IMR-90 (cell line): ENCODE measurements around the gene TMEM86B. TPM values are rescaled to one million over a fixed set of nuclear protein-coding genes. Genes with fewer than 3 reads are reported as not detected.

Experiments used
- ATAC-seq: fragments of 200-7000 bp; cut with Tn5 transposase; 2 replicates; pipeline ENCODE4 v1.9.1; 2020; ENCODE audit warnings: low read depth, mild to moderate bottlenecking, moderate library complexity
- BruUV-seq: library from RNA; stranded (reverse); fragments of 400-500 nt; replicated peaks from 2 replicates; lab custom pipeline; 2021; lab: Mats Ljungman, UMichigan
- CTCF ChIA-PET: fragments of 300-600 bp; formaldehyde crosslinking; extraction: SDS; loops from one replicate; lab custom pipeline; 2021; ENCODE audit warnings: antibody characterized with exemption; lab: Yijun Ruan, JAX
- POLR2A ChIA-PET: fragments of 300-600 bp; sonication (Branson Sonifier 250); formaldehyde crosslinking; loops from one replicate; lab custom pipeline; 2022; ENCODE audit warnings: antibody characterized with exemption; ENCODE audit not compliant: unreplicated experiment; lab: Charles Lee
- DNase-seq: peaks from one replicate; pipeline ENCODE4 v3.0.0; 2013
- H2AFZ ChIP-seq: replicated peaks from 2 replicates; pipeline ENCODE3; 2013; ENCODE audit warnings: low read length, mild to moderate bottlenecking; ENCODE audit not compliant: poor library complexity
- H2AK5ac ChIP-seq: 2 replicates; pipeline ENCODE4 v1.6.1; 2013; ENCODE audit warnings: low read depth, low read length, inconsistent platforms
- H2AK9ac ChIP-seq: replicated peaks from 2 replicates; pipeline ENCODE3; 2013; ENCODE audit warnings: mild to moderate bottlenecking, low read depth, low read length, moderate library complexity; ENCODE audit not compliant: poor library complexity
- H2BK120ac ChIP-seq: 2 replicates; pipeline ENCODE4 v1.6.1; 2013; ENCODE audit warnings: low read depth, low read length, inconsistent platforms
- H2BK15ac ChIP-seq: 3 replicates; pipeline ENCODE4 v1.6.1; 2013; ENCODE audit warnings: low read depth, low read length, inconsistent platforms
- H2BK20ac ChIP-seq: 2 replicates; pipeline ENCODE4 v1.6.1; 2013; ENCODE audit warnings: low read depth, mild to moderate bottlenecking, inconsistent platforms, low read length, moderate library complexity
- H2BK5ac ChIP-seq: 2 replicates; pipeline ENCODE4 v1.6.1; 2013; ENCODE audit warnings: mild to moderate bottlenecking, low read depth, low read length, inconsistent platforms; ENCODE audit not compliant: poor library complexity, severe bottlenecking
- H3K14ac ChIP-seq: replicated peaks from 2 replicates; pipeline ENCODE4 v1.6.1; 2013; ENCODE audit warnings: low read depth, low read length, inconsistent platforms
- H3K18ac ChIP-seq: 2 replicates; pipeline ENCODE4 v1.6.1; 2013; ENCODE audit warnings: low read depth, low read length, control low read depth
- H3K23ac ChIP-seq: 2 replicates; pipeline ENCODE4 v1.6.1; 2013; ENCODE audit warnings: low read depth, low read length, inconsistent platforms
- H3K27ac ChIP-seq: 2 replicates; pipeline ENCODE4 v1.5.1; 2013; ENCODE audit warnings: mild to moderate bottlenecking, control low read depth, low read length; ENCODE audit not compliant: insufficient read depth
- H3K27me3 ChIP-seq: 2 replicates; pipeline ENCODE4 v1.6.1; 2013; ENCODE audit warnings: low read length; ENCODE audit not compliant: control insufficient read depth, insufficient read depth
- H3K36me3 ChIP-seq: 2 replicates; pipeline ENCODE4 v1.6.1; 2013; ENCODE audit warnings: low read length, mixed read lengths; ENCODE audit not compliant: control insufficient read depth, insufficient read depth
- H3K4ac ChIP-seq: 2 replicates; pipeline ENCODE4 v1.6.1; 2013; ENCODE audit warnings: low read depth, low read length, inconsistent platforms
- H3K4me1 ChIP-seq: 2 replicates; pipeline ENCODE4 v1.6.1; 2013; ENCODE audit warnings: low read length, mixed read lengths; ENCODE audit not compliant: control insufficient read depth, insufficient read depth
- H3K4me2 ChIP-seq: 2 replicates; pipeline ENCODE4 v1.6.1; 2013; ENCODE audit warnings: low read depth, mild to moderate bottlenecking, control low read depth, low read length, moderate library complexity
- H3K4me3 ChIP-seq: 2 replicates; pipeline ENCODE4 v1.5.1; 2013; ENCODE audit warnings: low read depth, mild to moderate bottlenecking, control low read depth, low read length, moderate library complexity; ENCODE audit not compliant: insufficient read depth
- H3K56ac ChIP-seq: 2 replicates; pipeline ENCODE4 v1.6.1; 2013; ENCODE audit warnings: low read length, inconsistent platforms; ENCODE audit not compliant: insufficient read depth; ENCODE audit errors: extremely low read depth
- H3K79me1 ChIP-seq, 2 experiments: 2 replicates each; pipeline ENCODE4 v1.6.1; 2013; ENCODE audit warnings: low read length in 2 of 2, inconsistent platforms in 1 of 2, low read depth in 1 of 2
- H3K9ac ChIP-seq: 2 replicates; pipeline ENCODE4 v1.6.1; 2013; ENCODE audit warnings: low read depth, low read length, control low read depth
- H3K9me1 ChIP-seq: 2 replicates; pipeline ENCODE4 v1.6.1; 2013; ENCODE audit warnings: low read length, inconsistent platforms; ENCODE audit not compliant: insufficient read depth
- H3K9me3 ChIP-seq: 2 replicates; pipeline ENCODE4 v1.6.1; 2013; ENCODE audit warnings: low read length; ENCODE audit not compliant: control insufficient read depth, insufficient read depth
- H4K20me1 ChIP-seq: 2 replicates; pipeline ENCODE4 v1.6.1; 2013; ENCODE audit warnings: low read length, inconsistent platforms; ENCODE audit not compliant: insufficient read depth
- H4K5ac ChIP-seq: 2 replicates; pipeline ENCODE4 v1.6.1; 2013; ENCODE audit warnings: mild to moderate bottlenecking, low read depth, low read length, control low read depth
- H4K8ac ChIP-seq, 2 experiments: 2 replicates each; pipeline ENCODE4 v1.6.1; 2013; ENCODE audit warnings: low read depth in 2 of 2, low read length in 2 of 2, control low read depth in 1 of 2, inconsistent platforms in 1 of 2
- H4K91ac ChIP-seq: 2 replicates; pipeline ENCODE4 v1.6.1; 2013; ENCODE audit warnings: low read depth, low read length, inconsistent platforms; ENCODE audit not compliant: insufficient read depth
- BHLHE40 ChIP-seq: fragments of 150-350 bp; IDR thresholded peaks from 2 replicates; pipeline ENCODE4 v1.6.1; 2016; ENCODE audit warnings: mild to moderate bottlenecking, low read depth, low read length
- CEBPB ChIP-seq: IDR thresholded peaks from 2 replicates; pipeline ENCODE4 v1.6.1; 2012; ENCODE audit warnings: low read depth, low read length, improper control_type of control experiment
- CHD1 ChIP-seq: IDR thresholded peaks from 2 replicates; pipeline ENCODE4 v1.6.1; 2012; ENCODE audit warnings: low read depth, low read length, improper control_type of control experiment
- FOS ChIP-seq: fragments of 150-350 bp; IDR thresholded peaks from 2 replicates; pipeline ENCODE4 v1.6.1; 2016; ENCODE audit warnings: low read depth, low read length
- MAFK ChIP-seq: IDR thresholded peaks from 2 replicates; pipeline ENCODE4 v1.6.1; 2012; ENCODE audit warnings: low read depth, low read length, improper control_type of control experiment
- MAZ ChIP-seq: IDR thresholded peaks from 2 replicates; pipeline ENCODE4 v1.6.1; 2012; ENCODE audit warnings: low read depth, mild to moderate bottlenecking, low read length, improper control_type of control experiment, moderate library complexity, borderline replicate concordance
- MXI1 ChIP-seq: IDR thresholded peaks from 2 replicates; pipeline ENCODE4 v1.6.1; 2012; ENCODE audit warnings: low read depth, mild to moderate bottlenecking, low read length, moderate library complexity, borderline replicate concordance
- NFE2L2 ChIP-seq: fragments of 150-350 bp; IDR thresholded peaks from 2 replicates; pipeline ENCODE4 v1.6.1; 2016; ENCODE audit warnings: low read depth, mild to moderate bottlenecking, low read length
- POLR2A ChIP-seq: IDR thresholded peaks from 2 replicates; pipeline ENCODE4 v1.6.1; 2012; ENCODE audit warnings: mild to moderate bottlenecking, low read depth, low read length
- RAD21 ChIP-seq: IDR thresholded peaks from 2 replicates; pipeline ENCODE4 v1.6.1; 2012; ENCODE audit warnings: low read length, improper control_type of control experiment
- RCOR1 ChIP-seq: IDR thresholded peaks from 2 replicates; pipeline ENCODE4 v1.6.1; 2012; ENCODE audit warnings: mild to moderate bottlenecking, low read length, improper control_type of control experiment; ENCODE audit not compliant: insufficient replicate concordance
- RFX5 ChIP-seq: IDR thresholded peaks from 2 replicates; pipeline ENCODE4 v1.8.0; 2012; ENCODE audit warnings: low read depth, mild to moderate bottlenecking, low read length, moderate library complexity
- SMC3 ChIP-seq: fragments of 150-350 bp; IDR thresholded peaks from 2 replicates; pipeline ENCODE4 v1.6.1; 2016; ENCODE audit warnings: low read depth, mild to moderate bottlenecking, antibody characterized with exemption, low read length, moderate library complexity
- WGBS, 2 experiments: methylation state at CpG; one replicate each; pipeline versions ENCODE4 v1.1.5 to v1.1.7; 2013; ENCODE audit warnings: missing lambda C conversion rate in 2 of 2; ENCODE audit not compliant: insufficient read length in 1 of 2; ENCODE audit errors: extremely low coverage in 2 of 2; 5-methylcytosine and 5-hydroxymethylcytosine counted together
- dilution Hi-C: fragments of 300-500 bp; cut with HindIII; formaldehyde crosslinking; loops from one replicate; pipeline ENCODE4 v1.14.3; 2018; ENCODE audit warnings: low sequenced_read_pairs; ENCODE audit not compliant: unreplicated experiment
- in situ Hi-C: fragments of 300-500 bp; cut with MboI; formaldehyde crosslinking; loops from 3 replicates; pipeline ENCODE4 v1.14.3; 2019; ENCODE audit warnings: low sequenced_read_pairs, inconsistent platforms, mixed read lengths
- intact Hi-C: fragments of 100-400 bp; cut with micrococcal nuclease; formaldehyde crosslinking; loops from 2 replicates; pipeline ENCODE4 v1.10.0; 2022
- polyA plus RNA-seq, 3 experiments: library from polyadenylated mRNA; depleted of rRNA; stranded (reverse); fragments of >200 nt; gene quantifications; 2 replicates each; pipeline ENCODE4 v1.2.3, GENCODE V29; 2012; ENCODE audit warnings: low replicate concordance in 1 of 3
- total RNA-seq: library from RNA; depleted of rRNA; stranded (reverse); fragments of >200 nt; gene quantifications from 2 replicates; pipeline ENCODE4 v1.2.3, GENCODE V29; 2012
- TF ChIP-seq, protein P1 (sequence below): conservative IDR thresholded peaks from 2 replicates; pipeline ENCODE4 v1.5.1; 2012; ENCODE audit warnings: mild to moderate bottlenecking, low read depth, low read length, improper control_type of control experiment
- TF ChIP-seq, protein P2 (sequence below): fragments of 150-350 bp; IDR thresholded peaks from 2 replicates; pipeline ENCODE4 v1.6.1; 2017; ENCODE audit warnings: mild to moderate bottlenecking, antibody characterized with exemption, low read length, low read depth
- TF ChIP-seq, protein P3 (sequence below): fragments of 150-350 bp; IDR thresholded peaks from 2 replicates; pipeline ENCODE4 v1.6.1; 2016; ENCODE audit warnings: low read depth, mild to moderate bottlenecking, low read length, moderate library complexity, borderline replicate concordance

The TMEM86B gene
- total and polyA plus RNA-seq, 2 of the 4 experiments (the other 2 are of a cell fraction), result 0.18 to 2.4 TPM

DNA sequence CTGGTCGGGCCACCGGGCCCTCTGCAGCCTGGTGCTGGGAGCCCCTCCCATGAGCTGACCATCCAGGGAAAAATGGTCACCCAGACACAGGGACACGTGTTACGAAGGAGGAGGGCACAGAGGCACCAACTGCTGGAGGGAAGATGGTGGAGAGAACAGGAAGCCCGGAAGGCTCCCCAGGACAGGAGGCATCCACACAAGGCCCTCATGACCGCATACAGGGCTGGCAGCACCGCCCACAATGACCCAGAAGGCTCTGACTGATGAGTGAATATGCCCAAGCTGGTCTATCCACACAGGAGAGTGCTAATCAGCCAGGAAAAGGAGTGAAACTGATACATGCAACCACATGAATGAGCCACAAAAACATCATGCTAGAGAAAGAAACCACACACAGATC is 14.0 kb upstream of the TMEM86B start:
- Histone ChIP-seq H3K4me1 (no peaks in the 10 kb centered on the region), H4K20me1 (peaks cover 14% of the 10 kb centered on the region), H3K27me3 (no peaks in the 10 kb centered on the region), H2AFZ (no peak overlapping the region), H4K91ac (no peak overlapping the region), H4K5ac (no peak overlapping the region), H3K36me3 (peaks cover 73% of the 10 kb centered on the region), H3K79me1 (peaks cover 8 to 45% of the 10 kb centered on the region in 2 experiments; a peak in 3 of 4 replicates), H2AK5ac (no peak overlapping the region), H3K9me1 (peaks cover 1% of the 10 kb centered on the region), H3K9me3 (no peaks in the 10 kb centered on the region), H3K4ac (no peak overlapping the region), H2BK20ac (no peak overlapping the region), H3K23ac (no peak overlapping the region), H3K18ac (no peak overlapping the region), H3K56ac (no peak overlapping the region), H3K4me2 (no peak overlapping the region), H2BK120ac (no peak overlapping the region), H3K9ac (no peak overlapping the region), H3K27ac (no peak overlapping the region), H2BK5ac (no peak overlapping the region), H2AK9ac (no peak overlapping the region), H3K4me3 (no peak overlapping the region), H3K14ac (no peak overlapping the region), H2BK15ac (no peak overlapping the region), H4K8ac (no peak overlapping the region)
- ATAC-seq (no peak), DNase-seq (no peak)
- ChIA-PET CTCF (interaction anchor here (0.7 kb wide), 1 partner anchor 175 kb away, joined by 3 read pairs; no protein-coding TSS in a partner anchor), POLR2A (no interaction called here)
- TF ChIP-seq POLR2A (no peak), CEBPB (no peak), CHD1 (no peak), RAD21 (no peak), MAFK (no peak), RFX5 (no peak), MAZ (no peak), MXI1 (no peak), SMC3 (no peak), FOS (no peak), RCOR1 (no peak), NFE2L2 (no peak), BHLHE40 (no peak)
- TF ChIP-seq, protein P1, sequence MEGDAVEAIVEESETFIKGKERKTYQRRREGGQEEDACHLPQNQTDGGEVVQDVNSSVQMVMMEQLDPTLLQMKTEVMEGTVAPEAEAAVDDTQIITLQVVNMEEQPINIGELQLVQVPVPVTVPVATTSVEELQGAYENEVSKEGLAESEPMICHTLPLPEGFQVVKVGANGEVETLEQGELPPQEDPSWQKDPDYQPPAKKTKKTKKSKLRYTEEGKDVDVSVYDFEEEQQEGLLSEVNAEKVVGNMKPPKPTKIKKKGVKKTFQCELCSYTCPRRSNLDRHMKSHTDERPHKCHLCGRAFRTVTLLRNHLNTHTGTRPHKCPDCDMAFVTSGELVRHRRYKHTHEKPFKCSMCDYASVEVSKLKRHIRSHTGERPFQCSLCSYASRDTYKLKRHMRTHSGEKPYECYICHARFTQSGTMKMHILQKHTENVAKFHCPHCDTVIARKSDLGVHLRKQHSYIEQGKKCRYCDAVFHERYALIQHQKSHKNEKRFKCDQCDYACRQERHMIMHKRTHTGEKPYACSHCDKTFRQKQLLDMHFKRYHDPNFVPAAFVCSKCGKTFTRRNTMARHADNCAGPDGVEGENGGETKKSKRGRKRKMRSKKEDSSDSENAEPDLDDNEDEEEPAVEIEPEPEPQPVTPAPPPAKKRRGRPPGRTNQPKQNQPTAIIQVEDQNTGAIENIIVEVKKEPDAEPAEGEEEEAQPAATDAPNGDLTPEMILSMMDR, result no peak
- TF ChIP-seq, protein P2, sequence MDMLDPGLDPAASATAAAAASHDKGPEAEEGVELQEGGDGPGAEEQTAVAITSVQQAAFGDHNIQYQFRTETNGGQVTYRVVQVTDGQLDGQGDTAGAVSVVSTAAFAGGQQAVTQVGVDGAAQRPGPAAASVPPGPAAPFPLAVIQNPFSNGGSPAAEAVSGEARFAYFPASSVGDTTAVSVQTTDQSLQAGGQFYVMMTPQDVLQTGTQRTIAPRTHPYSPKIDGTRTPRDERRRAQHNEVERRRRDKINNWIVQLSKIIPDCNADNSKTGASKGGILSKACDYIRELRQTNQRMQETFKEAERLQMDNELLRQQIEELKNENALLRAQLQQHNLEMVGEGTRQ, result no peak
- TF ChIP-seq, protein P3, sequence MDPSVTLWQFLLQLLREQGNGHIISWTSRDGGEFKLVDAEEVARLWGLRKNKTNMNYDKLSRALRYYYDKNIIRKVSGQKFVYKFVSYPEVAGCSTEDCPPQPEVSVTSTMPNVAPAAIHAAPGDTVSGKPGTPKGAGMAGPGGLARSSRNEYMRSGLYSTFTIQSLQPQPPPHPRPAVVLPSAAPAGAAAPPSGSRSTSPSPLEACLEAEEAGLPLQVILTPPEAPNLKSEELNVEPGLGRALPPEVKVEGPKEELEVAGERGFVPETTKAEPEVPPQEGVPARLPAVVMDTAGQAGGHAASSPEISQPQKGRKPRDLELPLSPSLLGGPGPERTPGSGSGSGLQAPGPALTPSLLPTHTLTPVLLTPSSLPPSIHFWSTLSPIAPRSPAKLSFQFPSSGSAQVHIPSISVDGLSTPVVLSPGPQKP, result no peak
- intact Hi-C loops, result no loop called here
- BruUV-seq, result no TSS peak
- in situ Hi-C loops, result no loop called here
- WGBS, 2 experiments, result 92% methylated on average over 4 of the region's 7 CpGs; no CpG with 5 or more reads in 1 of the 2 experiments
- dilution Hi-C loops, result no loop called here
